H1 (cell line): ENCODE results near the gene TMEM39B. TPM values are rescaled to one million over a fixed set of nuclear protein-coding genes. Genes with fewer than 3 reads are reported as not detected.

Experiments
- CTCF ChIA-PET: fragments of 300-600 bp; sonication (Branson Sonifier 250); formaldehyde crosslinking; loops from one replicate; lab custom pipeline; 2021; ENCODE audit not compliant: partially characterized antibody; lab: Charles Lee
- POLR2A ChIA-PET: fragments of 300-600 bp; sonication (Branson Sonifier 250); formaldehyde crosslinking; loops from one replicate; lab custom pipeline; 2021; ENCODE audit warnings: inconsistent platforms; ENCODE audit not compliant: partially characterized antibody; lab: Charles Lee
- DNase-seq, 2 experiments: peaks; one replicate each; pipeline versions ENCODE4 v3.0.0 to v3.0.0-alpha.2; 2010 to 2022; ENCODE audit warnings: low spot score in 2 of 2, low read depth in 1 of 2, mixed read lengths in 1 of 2
- FAIRE-seq: peaks from 2 replicates; lab custom pipeline; 2011; peaks lifted over from hg19 to GRCh38; lab: Jason Lieb, UNC
- H2AFZ ChIP-seq: 2 replicates; pipeline ENCODE4 v1.8.1; 2012; ENCODE audit warnings: low read length, inconsistent platforms
- H2AK5ac ChIP-seq: 2 replicates; pipeline ENCODE4 v1.6.1; 2013; ENCODE audit warnings: low read depth, low read length
- H2BK120ac ChIP-seq: replicated peaks from 2 replicates; pipeline ENCODE3; 2013; ENCODE audit warnings: low read depth, low read length, inconsistent platforms
- H2BK12ac ChIP-seq: 2 replicates; pipeline ENCODE4 v1.6.1; 2013; ENCODE audit warnings: low read depth, low read length
- H2BK15ac ChIP-seq: 2 replicates; pipeline ENCODE4 v1.6.1; 2013; ENCODE audit warnings: low read length
- H2BK20ac ChIP-seq: 2 replicates; pipeline ENCODE4 v1.6.1; 2013; ENCODE audit warnings: low read length
- H2BK5ac ChIP-seq: 2 replicates; pipeline ENCODE4 v1.6.1; 2013; ENCODE audit warnings: low read depth, low read length
- H3K14ac ChIP-seq: 2 replicates; pipeline ENCODE4 v1.6.1; 2013; ENCODE audit warnings: inconsistent platforms; ENCODE audit not compliant: insufficient read length
- H3K18ac ChIP-seq: 2 replicates; pipeline ENCODE4 v1.6.1; 2013; ENCODE audit warnings: low read length; ENCODE audit errors: extremely low read depth
- H3K23ac ChIP-seq: 2 replicates; pipeline ENCODE4 v1.6.1; 2013; ENCODE audit warnings: inconsistent platforms; ENCODE audit not compliant: insufficient read length
- H3K23me2 ChIP-seq: 2 replicates; pipeline ENCODE4 v1.6.1; 2013; ENCODE audit warnings: low read depth, low read length
- H3K27ac ChIP-seq: 2 replicates; pipeline ENCODE4 v1.6.1; 2011; ENCODE audit warnings: low read depth, low read length, inconsistent platforms
- H3K27me3 ChIP-seq, 4 experiments: replicated peaks in 1 of 4; 1 replicate in 1 of 4; 2 replicates in 3 of 4; pipeline versions ENCODE4 v1.6.1 to v1.8.1; 2011 to 2013; ENCODE audit warnings: low read length in 3 of 4, mild to moderate bottlenecking in 3 of 4, inconsistent platforms in 2 of 4, mixed read lengths in 2 of 4, moderate library complexity in 1 of 4; ENCODE audit not compliant: control insufficient read depth in 3 of 4, insufficient read depth in 3 of 4; ENCODE audit errors: extremely low read depth in 1 of 4
- H3K36me3 ChIP-seq, 4 experiments: 2 replicates each; pipeline versions ENCODE4 v1.6.1 to v1.8.1; 2011 to 2013; ENCODE audit warnings: mild to moderate bottlenecking in 4 of 4, low read length in 3 of 4, moderate library complexity in 2 of 4, control low read depth in 1 of 4, inconsistent platforms in 1 of 4; ENCODE audit not compliant: insufficient read depth in 4 of 4, control insufficient read depth in 2 of 4
- H3K4ac ChIP-seq: replicated peaks from 2 replicates; pipeline ENCODE3; 2013; ENCODE audit warnings: low read length, low read depth, mixed read lengths, inconsistent platforms; ENCODE audit not compliant: insufficient read length
- H3K4me1 ChIP-seq, 4 experiments: replicated peaks in 1 of 4; 1 replicate in 1 of 4; 2 replicates in 3 of 4; pipeline versions ENCODE4 v1.6.1 to v1.8.1; 2011 to 2013; ENCODE audit warnings: low read length in 3 of 4, inconsistent platforms in 2 of 4, mixed read lengths in 1 of 4; ENCODE audit not compliant: insufficient read depth in 4 of 4, control insufficient read depth in 3 of 4
- H3K4me2 ChIP-seq, 2 experiments: 2 replicates each; pipeline versions ENCODE4 v1.6.1 to v1.8.1; 2011 to 2013; ENCODE audit warnings: low read depth in 2 of 2, low read length in 2 of 2, control low read depth in 1 of 2, inconsistent platforms in 1 of 2, mild to moderate bottlenecking in 1 of 2; ENCODE audit not compliant: insufficient read depth in 1 of 2
- H3K4me3 ChIP-seq, 4 experiments: fragments of 200-600, 300-600 bp in 1 of 4; sonication (generic), shearing (Covaris generic), sonication (Bioruptor Twin) in 1 of 4; 2 replicates each; pipeline versions ENCODE4 v1.5.1 to v1.8.1; 2011 to 2016; ENCODE audit warnings: low read length in 4 of 4, low read depth in 3 of 4, control low read depth in 2 of 4, inconsistent platforms in 2 of 4, mild to moderate bottlenecking in 2 of 4, mixed read lengths in 1 of 4, moderate library complexity in 1 of 4; ENCODE audit not compliant: insufficient read depth in 2 of 4; ENCODE audit errors: extremely low read depth in 1 of 4
- H3K56ac ChIP-seq: replicated peaks from 2 replicates; pipeline ENCODE3; 2013; ENCODE audit warnings: low read depth, mild to moderate bottlenecking, mixed read lengths, low read length, inconsistent platforms; ENCODE audit not compliant: insufficient read length
- H3K79me1 ChIP-seq: 2 replicates; pipeline ENCODE4 v1.6.1; 2013; ENCODE audit warnings: low read depth, low read length, control low read depth
- H3K79me2 ChIP-seq, 2 experiments: 2 replicates each; pipeline versions ENCODE4 v1.6.1 to v1.8.1; 2012 to 2013; ENCODE audit warnings: low read length in 2 of 2, mild to moderate bottlenecking in 2 of 2, inconsistent platforms in 1 of 2; ENCODE audit not compliant: insufficient read depth in 2 of 2, control insufficient read depth in 1 of 2
- H3K9ac ChIP-seq, 4 experiments: replicated peaks in 1 of 4; 1 replicate in 1 of 4; 2 replicates in 3 of 4; pipeline versions ENCODE4 v1.6.1 to v1.8.1; 2011 to 2013; ENCODE audit warnings: low read depth in 3 of 4, low read length in 3 of 4, control low read depth in 2 of 4, mild to moderate bottlenecking in 2 of 4, moderate library complexity in 2 of 4, inconsistent platforms in 1 of 4; ENCODE audit errors: extremely low read depth in 1 of 4
- H3K9me3 ChIP-seq, 2 experiments: 2 replicates each; pipeline versions ENCODE4 v1.6.1 to v1.8.1; 2012 to 2013; ENCODE audit warnings: mild to moderate bottlenecking in 2 of 2, moderate library complexity in 2 of 2, control low read depth in 1 of 2, inconsistent platforms in 1 of 2, low read depth in 1 of 2, low read length in 1 of 2, mixed read lengths in 1 of 2; ENCODE audit not compliant: insufficient read depth in 2 of 2
- H4K20me1 ChIP-seq, 2 experiments: replicated peaks in 1 of 2; 2 replicates each; pipeline versions ENCODE3 to v1.8.1; 2011 to 2013; ENCODE audit warnings: inconsistent platforms in 2 of 2, low read length in 2 of 2, mild to moderate bottlenecking in 1 of 2; ENCODE audit not compliant: insufficient read depth in 2 of 2, control insufficient read depth in 1 of 2
- H4K5ac ChIP-seq: 2 replicates; pipeline ENCODE4 v1.6.1; 2013; ENCODE audit warnings: low read length, low read depth, mixed read lengths, inconsistent platforms; ENCODE audit not compliant: insufficient read length
- H4K8ac ChIP-seq: 2 replicates; pipeline ENCODE4 v1.8.0; 2013; ENCODE audit warnings: mild to moderate bottlenecking, moderate library complexity, low read length, inconsistent platforms; ENCODE audit not compliant: insufficient read depth; ENCODE audit errors: extremely low read depth
- H4K91ac ChIP-seq: replicated peaks from 2 replicates; pipeline ENCODE3; 2013; ENCODE audit warnings: low read length, mixed read lengths, inconsistent platforms; ENCODE audit not compliant: insufficient read length
- CHD2 ChIP-seq: IDR thresholded peaks from 2 replicates; pipeline ENCODE4 v1.6.1; 2012; ENCODE audit warnings: low read length, improper control_type of control experiment
- POU5F1 ChIP-seq: IDR thresholded peaks from 2 replicates; pipeline ENCODE4 v1.6.1; 2011; ENCODE audit warnings: low read depth, mild to moderate bottlenecking, low read length, moderate library complexity
- SIN3A ChIP-seq, 2 experiments: IDR thresholded peaks in 1 of 2; conservative IDR thresholded peaks in 1 of 2; 2 replicates each; pipeline ENCODE4 v1.6.1; 2011 to 2012; ENCODE audit warnings: low read length in 2 of 2, improper control_type of control experiment in 1 of 2, low read depth in 1 of 2, mild to moderate bottlenecking in 1 of 2
- WGBS, 2 experiments: shearing (Covaris generic) in 1 of 2; methylation state at CpG; one replicate each; pipeline versions ENCODE4 v1.1.6 to v1.1.7; 2013 to 2015; ENCODE audit warnings: low lambda C conversion rate in 2 of 2, mixed read lengths in 2 of 2, inconsistent platforms in 1 of 2, low coverage in 1 of 2, missing lambda C conversion rate in 1 of 2; ENCODE audit not compliant: insufficient replicate concordance in 2 of 2, insufficient coverage in 1 of 2, insufficient read length in 1 of 2; ENCODE audit errors: extremely low coverage in 1 of 2, missing lambda C conversion rate in 1 of 2; 5-methylcytosine and 5-hydroxymethylcytosine counted together
- polyA plus RNA-seq, 7 experiments: library from polyadenylated mRNA; depleted of rRNA in 3 of 7; stranded (reverse) in 5 of 7; unstranded in 2 of 7; fragments of >200 nt in 5 of 7; fragments of 200-250 nt in 2 of 7; gene quantifications; 1 replicate in 5 of 7; 2 replicates in 1 of 7; 4 replicates in 1 of 7; pipeline versions ENCODE4 v1.2.1 to v1.2.3, GENCODE V29; 2011 to 2013; ENCODE audit warnings: missing spikeins in 2 of 7, mixed read lengths in 2 of 7
- total RNA-seq: library from RNA; stranded (reverse); fragmentation: NEBNext Ultra II Directional; extraction: Animal tissue kit (Norgen Biotek cat#: 25700); gene quantifications from 2 replicates; pipeline ENCODE4 v1.2.1, GENCODE V29; 2021

Gene TMEM39B
- total and polyA plus RNA-seq, 2 of the 8 experiments (the other 6 are each of a cell fraction or from before 2014, with no cell fraction given), result 25.3 to 32.7 TPM

DNA sequence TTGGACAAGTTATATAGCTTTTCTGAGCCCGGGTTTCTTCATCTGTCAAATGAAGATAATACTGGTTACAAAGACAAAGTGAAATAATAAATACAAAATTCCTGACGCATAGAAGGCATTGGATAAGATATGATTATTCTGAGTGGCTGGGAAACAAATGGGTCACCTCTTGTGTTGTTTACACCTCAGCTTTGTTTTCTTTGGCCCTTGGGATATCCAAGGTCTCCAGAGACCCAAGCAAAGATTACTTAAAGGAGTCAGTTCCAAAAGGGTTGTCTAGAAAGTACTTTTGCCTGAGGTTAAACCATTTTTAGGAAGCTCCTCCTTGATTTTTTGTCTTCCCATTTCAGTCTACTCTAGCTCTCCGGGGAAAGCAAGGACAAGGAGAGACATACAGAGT is 49.4 kb upstream of the TMEM39B start:
- H4K91ac ChIP-seq, result no peak overlapping the region
- no peak overlapping the region for H4K5ac ChIP-seq
- no peak overlapping the region for H3K27ac ChIP-seq
- 86% methylated on average over 3 of the region's 3 CpGs; no CpG with 5 or more reads in 1 of the 2 experiments for WGBS, 2 experiments
- H3K36me3 ChIP-seq, result peaks cover 3 to 19% (median 6%) of the 10 kb centered on the region in 4 experiments; a peak in 4 of 8 replicates
- no peak overlapping the region for H2AFZ ChIP-seq
- no peak overlapping the region for H2BK5ac ChIP-seq
- no peak overlapping the region for H3K14ac ChIP-seq
- H3K4me1 ChIP-seq, result no peaks in the 10 kb centered on the region; a peak in 1 of 7 replicates
- POLR2A ChIA-PET, result interaction anchor here (0.5 to 5.5 kb wide), 6 partner anchors 9 to 68 kb away, joined by 3 to 49 read pairs (median 4); partner anchors contain the start of gene KHDRBS1
- H3K23me2 ChIP-seq, result no peaks in the 10 kb centered on the region
- no peak overlapping the region for H2AK5ac ChIP-seq
- H3K27me3 ChIP-seq, result no peaks in the 10 kb centered on the region
- no peak overlapping the region for H3K4me3 ChIP-seq
- no peak overlapping the region for H3K56ac ChIP-seq
- no peak overlapping the region for H4K8ac ChIP-seq
- no peaks in the 10 kb centered on the region for H3K9me3 ChIP-seq
- H3K9ac ChIP-seq, result no peak overlapping the region
- CTCF ChIA-PET, result interaction anchor here (0.6 to 1.6 kb wide), 5 partner anchors 10 to 193 kb away, joined by 3 to 6 read pairs (median 3); no protein-coding TSS in a partner anchor
- peaks cover 18 to 32% of the 10 kb centered on the region in 2 experiments for H4K20me1 ChIP-seq
- FAIRE-seq, result no peak
- no peak overlapping the region for H3K4ac ChIP-seq
- H2BK120ac ChIP-seq, result no peak overlapping the region
- no peak overlapping the region for H2BK12ac ChIP-seq
- no peak overlapping the region for H2BK20ac ChIP-seq
- H3K23ac ChIP-seq, result no peak overlapping the region
- no peak overlapping the region for H3K18ac ChIP-seq
- no peak for DNase-seq
- H3K79me1 ChIP-seq, result peaks cover 5% of the 10 kb centered on the region
- no peak overlapping the region for H3K4me2 ChIP-seq
- H2BK15ac ChIP-seq, result no peak overlapping the region
- peaks cover 57 to 99% of the 10 kb centered on the region in 2 experiments for H3K79me2 ChIP-seq
- TF ChIP-seq POU5F1, result no peak
- TF ChIP-seq SIN3A (conservative IDR thresholded peaks at IDR 0.05 in 1 of 2, IDR thresholded peaks at IDR 0.05 in 1 of 2; ENCODE audit: low read depth in 1 of 2, low read length in 2 of 2), result no peak
- no peak for TF ChIP-seq CHD2
